ENCODE measurements around the gene PRCD.

Gene PRCD

GRCh38 chr17:76534831-76535732, 4.8 kb upstream of the PRCD start:
- H3K36me3 ChIP-seq (ENCODE audit: control insufficient read depth in 5 of 5, insufficient read depth in 5 of 5, low read length in 5 of 5): peaks cover 0 to 3% (median 0%) of the 10 kb centered on the region in 5 donors
- peaks cover 14 to 77% (median 67%) of the 10 kb centered on the region in 5 donors for H3K4me1 ChIP-seq (ENCODE audit: control insufficient read depth in 5 of 5, insufficient read depth in 5 of 5, low read length in 5 of 5)
- H3K4me3 ChIP-seq (ENCODE audit: low read depth in 1 of 5, low read length in 5 of 5): peak overlapping the region in 4 of 5 donors; percentile 49 to 67 (median 62)
- peaks cover 0 to 4% (median 0%) of the 10 kb centered on the region in 5 donors for H3K27me3 ChIP-seq (ENCODE audit: control insufficient read depth in 5 of 5, insufficient read depth in 4 of 5, low read length in 5 of 5)
- no peaks in the 10 kb centered on the region for H3K9me3 ChIP-seq (ENCODE audit: control insufficient read depth in 5 of 5, low read length in 5 of 5)
- peak overlapping the region in 4 of 5 donors; percentile 10 to 67 (median 34) for H3K9ac ChIP-seq (ENCODE audit: low read length in 5 of 5)
- H3K27ac ChIP-seq (ENCODE audit: low read depth, low read length): peak overlapping the region; percentile 60

GRCh38 chr17:76535788-76536510, 3.9 kb upstream of the PRCD start:
- H3K4me3 ChIP-seq (ENCODE audit: low read depth in 1 of 5, low read length in 5 of 5): peak overlapping the region; percentile 52 to 67 (median 59)
- H3K36me3 ChIP-seq (ENCODE audit: control insufficient read depth in 5 of 5, insufficient read depth in 5 of 5, low read length in 5 of 5): peaks cover 0 to 3% (median 0%) of the 10 kb centered on the region in 5 donors
- H3K27ac ChIP-seq (ENCODE audit: low read depth, low read length): peak overlapping the region; percentile 60
- H3K9me3 ChIP-seq (ENCODE audit: control insufficient read depth in 5 of 5, low read length in 5 of 5): no peaks in the 10 kb centered on the region
- H3K9ac ChIP-seq (ENCODE audit: low read length in 5 of 5): peak overlapping the region in 2 of 5 donors; percentile 17 to 36
- H3K4me1 ChIP-seq (ENCODE audit: control insufficient read depth in 5 of 5, insufficient read depth in 5 of 5, low read length in 5 of 5): peaks cover 10 to 76% (median 67%) of the 10 kb centered on the region in 5 donors
- H3K27me3 ChIP-seq (ENCODE audit: control insufficient read depth in 5 of 5, insufficient read depth in 4 of 5, low read length in 5 of 5): peaks cover 0 to 4% (median 0%) of the 10 kb centered on the region in 5 donors

- Histone ChIP-seq H3K36me3 (ENCODE audit: control insufficient read depth in 5 of 5, insufficient read depth in 5 of 5, low read length in 5 of 5) (peaks cover 0 to 3% (median 0%) of the 10 kb centered on the region in 5 donors), H3K27me3 (ENCODE audit: control insufficient read depth in 5 of 5, insufficient read depth in 4 of 5, low read length in 5 of 5) (peaks cover 0 to 4% (median 0%) of the 10 kb centered on the region in 5 donors), H3K4me3 (ENCODE audit: low read depth in 1 of 5, low read length in 5 of 5) (peak overlapping the region; percentile 52 to 67 (median 59)), H3K4me1 (ENCODE audit: control insufficient read depth in 5 of 5, insufficient read depth in 5 of 5, low read length in 5 of 5) (peaks cover 9 to 73% (median 66%) of the 10 kb centered on the region in 5 donors), H3K9me3 (ENCODE audit: control insufficient read depth in 5 of 5, low read length in 5 of 5) (no peaks in the 10 kb centered on the region), H3K9ac (ENCODE audit: low read length in 5 of 5) (peak overlapping the region in 4 of 5 donors; percentile 17 to 78 (median 54)), H3K27ac (ENCODE audit: low read depth, low read length) (peak overlapping the region; percentile 57)
Observed at GRCh38 chr17:76536511-76537287, 3.1 kb upstream of the PRCD start.

- no peaks in the 10 kb centered on the region for H3K9me3 ChIP-seq (ENCODE audit: control insufficient read depth in 5 of 5, low read length in 5 of 5)
- peak overlapping the region; percentile 57 for H3K27ac ChIP-seq (ENCODE audit: low read depth, low read length)
- peak overlapping the region in 2 of 5 donors; percentile 17 to 78 for H3K9ac ChIP-seq (ENCODE audit: low read length in 5 of 5)
- peaks cover 9 to 68% (median 61%) of the 10 kb centered on the region in 5 donors for H3K4me1 ChIP-seq (ENCODE audit: control insufficient read depth in 5 of 5, insufficient read depth in 5 of 5, low read length in 5 of 5)
- peak overlapping the region in 4 of 5 donors; percentile 52 to 67 (median 62) for H3K4me3 ChIP-seq (ENCODE audit: low read depth in 1 of 5, low read length in 5 of 5)
- peaks cover 0 to 4% (median 0%) of the 10 kb centered on the region in 5 donors for H3K27me3 ChIP-seq (ENCODE audit: control insufficient read depth in 5 of 5, insufficient read depth in 4 of 5, low read length in 5 of 5)
- peaks cover 0 to 3% (median 0%) of the 10 kb centered on the region in 5 donors for H3K36me3 ChIP-seq (ENCODE audit: control insufficient read depth in 5 of 5, insufficient read depth in 5 of 5, low read length in 5 of 5)
Observed at GRCh38 chr17:76537288-76537577, 2.6 kb upstream of the PRCD start.

- Histone ChIP-seq H3K27ac (ENCODE audit: low read depth, low read length) (peak within 1 kb of the TSS; percentile 57), H3K4me1 (ENCODE audit: control insufficient read depth in 5 of 5, insufficient read depth in 5 of 5, low read length in 5 of 5) (peaks cover 9 to 66% (median 60%) of the 10 kb centered on the region in 5 donors), H3K36me3 (ENCODE audit: control insufficient read depth in 5 of 5, insufficient read depth in 5 of 5, low read length in 5 of 5) (peaks cover 0 to 3% (median 0%) of the 10 kb centered on the region in 5 donors), H3K9ac (ENCODE audit: low read length in 5 of 5) (peak within 1 kb of the TSS in 4 of 5 donors; percentile 51 to 78 (median 58)), H3K4me3 (ENCODE audit: low read depth in 1 of 5, low read length in 5 of 5) (peak within 1 kb of the TSS; percentile 52 to 67 (median 59)), H3K27me3 (ENCODE audit: control insufficient read depth in 5 of 5, insufficient read depth in 4 of 5, low read length in 5 of 5) (peaks cover 0 to 4% (median 0%) of the 10 kb centered on the region in 5 donors), H3K9me3 (ENCODE audit: control insufficient read depth in 5 of 5, low read length in 5 of 5) (no peaks in the 10 kb centered on the region)
Observed at GRCh38 chr17:76537578-76538280, 2.1 kb upstream of the PRCD start, which contains the start of gene CYGB. Gene CYGB, minus strand, starts transcription at chr17:76537709. Its CDS starts 167 bp downstream, at chr17:76537542.

- Histone ChIP-seq H3K27ac (ENCODE audit: low read depth, low read length) (peak overlapping the region; percentile 41), H3K9me3 (ENCODE audit: control insufficient read depth in 5 of 5, low read length in 5 of 5) (no peaks in the 10 kb centered on the region), H3K4me1 (ENCODE audit: control insufficient read depth in 5 of 5, insufficient read depth in 5 of 5, low read length in 5 of 5) (peaks cover 9 to 66% (median 64%) of the 10 kb centered on the region in 5 donors), H3K36me3 (ENCODE audit: control insufficient read depth in 5 of 5, insufficient read depth in 5 of 5, low read length in 5 of 5) (no peaks in the 10 kb centered on the region), H3K27me3 (ENCODE audit: control insufficient read depth in 5 of 5, insufficient read depth in 4 of 5, low read length in 5 of 5) (peaks cover 0 to 4% (median 0%) of the 10 kb centered on the region in 5 donors), H3K4me3 (ENCODE audit: low read depth in 1 of 5, low read length in 5 of 5) (peak overlapping the region in 4 of 5 donors; percentile 43 to 67 (median 62)), H3K9ac (ENCODE audit: low read length in 5 of 5) (peak overlapping the region in 3 of 5 donors; percentile 39 to 71 (median 60))
Observed at GRCh38 chr17:76538281-76538931, 1.4 kb upstream of the PRCD start.

- peak overlapping the region in 2 of 5 donors; percentile 60 to 71 for H3K9ac ChIP-seq (ENCODE audit: low read length in 5 of 5)
Observed at GRCh38 chr17:76538941-76539570, 788 bp upstream of the PRCD start.

More at GRCh38 chr17:76538941-76539570, 788 bp upstream of the PRCD start:
- Histone ChIP-seq H3K4me1 (ENCODE audit: control insufficient read depth in 5 of 5, insufficient read depth in 5 of 5, low read length in 5 of 5) (peaks cover 9 to 73% (median 69%) of the 10 kb centered on the region in 5 donors), H3K9me3 (ENCODE audit: control insufficient read depth in 5 of 5, low read length in 5 of 5) (no peaks in the 10 kb centered on the region), H3K4me3 (ENCODE audit: low read depth in 1 of 5, low read length in 5 of 5) (peak overlapping the region in 3 of 5 donors; percentile 59 to 67 (median 66)), H3K36me3 (ENCODE audit: control insufficient read depth in 5 of 5, insufficient read depth in 5 of 5, low read length in 5 of 5) (no peaks in the 10 kb centered on the region), H3K27ac (ENCODE audit: low read depth, low read length) (peak overlapping the region; percentile 41), H3K27me3 (ENCODE audit: control insufficient read depth in 5 of 5, insufficient read depth in 4 of 5, low read length in 5 of 5) (peaks cover 0 to 4% (median 0%) of the 10 kb centered on the region in 5 donors)

Data from subcutaneous abdominal adipose tissue (tissue), 5 donors.